Ishikawa (cell line): ENCODE data around the gene RFX8.
A peak's percentile ranks its signal among the peaks of the same experiment; 100 is the strongest.

Experiments
- CEBPB ChIP-seq: IDR thresholded peaks from 2 replicates; pipeline ENCODE4 v1.6.1; 2012
- CREB1 ChIP-seq: IDR thresholded peaks from 2 replicates; pipeline ENCODE4 v1.6.1; 2012; ENCODE audit warnings: low read depth
- EGR1 ChIP-seq: IDR thresholded peaks from 2 replicates; pipeline ENCODE4 v1.6.1; 2012
- EP300 ChIP-seq: IDR thresholded peaks from 2 replicates; pipeline ENCODE4 v1.6.1; 2012; ENCODE audit warnings: borderline replicate concordance
- FOXM1 ChIP-seq: IDR thresholded peaks from 2 replicates; pipeline ENCODE4 v1.6.1; 2012; ENCODE audit warnings: low read depth, borderline replicate concordance
- MAX ChIP-seq: IDR thresholded peaks from 2 replicates; pipeline ENCODE4 v1.6.1; 2012
- NFIC ChIP-seq: IDR thresholded peaks from 2 replicates; pipeline ENCODE4 v1.6.1; 2012
- RAD21 ChIP-seq: IDR thresholded peaks from 2 replicates; pipeline ENCODE4 v1.6.1; 2012; ENCODE audit warnings: low read depth
- REST ChIP-seq: IDR thresholded peaks from 2 replicates; pipeline ENCODE4 v1.6.1; 2012; ENCODE audit warnings: low read depth, mild to moderate bottlenecking
- TAF1 ChIP-seq: IDR thresholded peaks from 2 replicates; pipeline ENCODE4 v1.6.1; 2012; ENCODE audit warnings: low read depth, mild to moderate bottlenecking
- TCF12 ChIP-seq: IDR thresholded peaks from 2 replicates; pipeline ENCODE4 v1.6.1; 2012; ENCODE audit warnings: low read depth
- TEAD4 ChIP-seq: IDR thresholded peaks from 2 replicates; pipeline ENCODE4 v1.6.1; 2012
- USF1 ChIP-seq: IDR thresholded peaks from 2 replicates; pipeline ENCODE4 v1.6.1; 2012
- YY1 ChIP-seq: IDR thresholded peaks from 2 replicates; pipeline ENCODE4 v1.6.1; 2012; ENCODE audit warnings: low read depth
- ZBTB7A ChIP-seq: IDR thresholded peaks from 2 replicates; pipeline ENCODE4 v1.6.1; 2012; ENCODE audit warnings: low read depth

Gene RFX8

GRCh38 chr2:101474731-101475384, at the start of gene RFX8:
Gene RFX8, minus strand, starts transcription at chr2:101475112. Its CDS starts 8,264 bp downstream, at chr2:101466848.
- TF ChIP-seq TCF12 (no peak), CREB1 (no peak), YY1 (no peak), NFIC (no peak), EGR1 (no peak), USF1 (no peak), EP300 (no peak), ZBTB7A (no peak), REST (no peak), MAX (no peak), TAF1 (no peak), FOXM1 (no peak), RAD21 (no peak), TEAD4 (no peak), CEBPB (no peak)

- TF ChIP-seq TAF1 = no peak
- TF ChIP-seq CREB1 = no peak
- TF ChIP-seq EP300 = no peak
- no peak for TF ChIP-seq EGR1
- TF ChIP-seq CEBPB = no peak
- no peak for TF ChIP-seq USF1
- TF ChIP-seq NFIC = no peak
- no peak for TF ChIP-seq REST
- TF ChIP-seq TEAD4 = no peak
- TF ChIP-seq FOXM1 = no peak
- no peak for TF ChIP-seq MAX
- no peak for TF ChIP-seq YY1
- TF ChIP-seq ZBTB7A = no peak
- no peak for TF ChIP-seq TCF12
- TF ChIP-seq RAD21 = no peak
Measured at GRCh38 chr2:101521487-101521886, 46.6 kb upstream of the RFX8 start.

- no peak for TF ChIP-seq FOXM1
- no peak for TF ChIP-seq TCF12
- no peak for TF ChIP-seq RAD21
- no peak for TF ChIP-seq CEBPB
- TF ChIP-seq TAF1 = no peak
- no peak for TF ChIP-seq USF1
- TF ChIP-seq ZBTB7A = no peak
Measured at GRCh38 chr2:101520246-101520645, 45.3 kb upstream of the RFX8 start.

GRCh38 chr2:101518578-101519492, 43.9 kb upstream of the RFX8 start:
- no peak for TF ChIP-seq EP300
- peak; percentile 66 for TF ChIP-seq RAD21

GRCh38 chr2:101517758-101518271, 42.9 kb upstream of the RFX8 start:
- TF ChIP-seq USF1 (no peak), TCF12 (0 out of 2 replicates have a peak, but pooled peaks have one; percentile 15)
